ENCODE results near the gene USF2. TPM values are rescaled to one million over a fixed set of nuclear protein-coding genes. Genes with fewer than 3 reads are reported as not detected.

The USF2 gene
- total RNA-seq, 2 experiments from 2014 or later = 138 to 154 TPM

- Mint-ChIP-seq H3K4me3 (no peak overlapping the region), H3K9me3 (ENCODE audit: low read depth) (no peaks in the 10 kb centered on the region), H3K36me3 (no peaks in the 10 kb centered on the region), H3K27me3 (peaks cover 6% of the 10 kb centered on the region), H3K27ac (no peak overlapping the region), H3K4me1 (no peaks in the 10 kb centered on the region)
- DNase-seq = no peak
- ATAC-seq = no peak
- CTCF ChIA-PET = no interaction called here
These were observed 20.1 kb downstream of the USF2 start for GRCh38 chr19:35288906-35289305.

DNA sequence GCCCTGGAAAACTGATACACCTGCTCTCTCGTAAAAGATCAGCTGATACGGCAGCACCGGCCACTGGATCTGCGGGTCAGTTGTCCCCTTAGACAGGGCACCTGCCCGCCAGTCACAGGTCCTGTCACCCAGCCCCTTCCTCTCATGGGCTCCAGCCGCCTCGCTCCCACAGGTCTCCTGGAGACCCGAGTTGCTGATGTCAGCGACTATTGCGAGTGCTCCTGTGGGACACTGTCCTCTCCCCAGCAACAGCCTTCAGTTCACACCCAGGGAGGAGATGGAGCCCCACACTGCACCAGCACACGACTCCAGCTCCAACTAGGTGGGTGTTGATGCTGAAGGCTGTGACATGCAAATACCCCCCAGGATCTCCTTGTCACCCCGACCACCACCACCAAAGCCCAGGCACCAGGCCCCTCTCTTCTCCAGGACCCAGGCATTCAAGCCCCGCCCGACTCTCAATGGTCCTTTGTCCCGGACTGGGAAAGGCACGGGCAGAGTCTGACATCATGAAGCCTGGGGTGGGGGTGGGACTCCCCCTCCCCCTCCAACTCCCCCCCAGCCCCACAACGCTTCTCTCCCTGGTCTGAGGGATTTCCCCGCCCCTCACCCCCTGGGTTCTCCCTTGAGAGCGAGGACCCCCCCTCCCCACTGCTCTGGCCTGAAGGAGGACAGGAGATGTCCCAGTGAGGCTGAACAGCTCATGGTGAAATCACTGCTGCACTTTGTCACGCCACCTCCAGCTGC is 21.8 kb downstream of the USF2 start:
- H3K27ac Mint-ChIP-seq = no peak overlapping the region
- DNase-seq (no peak), ATAC-seq (no peak)
- no peaks in the 10 kb centered on the region for H3K9me3 Mint-ChIP-seq (ENCODE audit: low read depth)
- H3K27me3 Mint-ChIP-seq = no peaks in the 10 kb centered on the region
- H3K36me3 Mint-ChIP-seq = no peaks in the 10 kb centered on the region
- CTCF ChIA-PET = no interaction called here
- no peak overlapping the region for H3K4me3 Mint-ChIP-seq
- peaks cover under 1% of the 10 kb centered on the region for H3K4me1 Mint-ChIP-seq

- Mint-ChIP-seq H3K27ac (no peak overlapping the region), H3K9me3 (ENCODE audit: low read depth) (no peaks in the 10 kb centered on the region), H3K36me3 (no peaks in the 10 kb centered on the region), H3K4me1 (peaks cover 8% of the 10 kb centered on the region), H3K4me3 (no peak overlapping the region), H3K27me3 (no peaks in the 10 kb centered on the region)
- DNase-seq (no peak), ATAC-seq (no peak)
- CTCF ChIA-PET = no interaction called here
These were observed 22.5 kb downstream of the USF2 start for GRCh38 chr19:35291259-35291658.

DNA sequence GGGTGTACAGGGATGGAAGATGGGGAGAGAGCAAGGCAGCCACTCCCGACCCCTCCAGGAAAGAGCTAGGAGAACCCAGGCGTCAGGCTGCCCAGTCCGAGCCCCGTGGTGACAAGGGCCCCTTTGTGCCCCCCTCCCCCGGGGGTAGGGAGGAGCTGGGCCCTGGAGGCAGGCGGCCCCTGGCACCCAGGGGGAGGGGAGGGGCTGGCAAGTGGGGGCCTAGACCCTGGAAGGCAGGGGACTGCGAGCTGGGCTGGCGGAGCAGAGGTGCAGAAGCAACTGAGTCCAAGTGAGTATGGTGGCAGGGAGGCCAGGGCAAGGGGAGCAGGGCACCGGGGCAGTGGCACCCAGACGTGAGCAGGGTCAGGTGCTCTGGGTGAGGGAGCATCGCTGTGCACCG is 23.2 kb downstream of the USF2 start, which contains the start of gene MAG:
Gene MAG (plus strand): TSS at position 246 of the 400 bp plus-strand sequence. CDS start 3,248 bp downstream, outside the sequence.
- no peak within 1 kb of the TSS for H3K27ac Mint-ChIP-seq
- H3K27me3 Mint-ChIP-seq = no peaks in the 10 kb centered on the region
- H3K4me1 Mint-ChIP-seq = peaks cover 8% of the 10 kb centered on the region
- no peaks in the 10 kb centered on the region for H3K9me3 Mint-ChIP-seq (ENCODE audit: low read depth)
- no peaks in the 10 kb centered on the region for H3K36me3 Mint-ChIP-seq
- ATAC-seq (no peak), DNase-seq (no peak)
- CTCF ChIA-PET = no interaction called here
- H3K4me3 Mint-ChIP-seq = no peak within 1 kb of the TSS

DNA sequence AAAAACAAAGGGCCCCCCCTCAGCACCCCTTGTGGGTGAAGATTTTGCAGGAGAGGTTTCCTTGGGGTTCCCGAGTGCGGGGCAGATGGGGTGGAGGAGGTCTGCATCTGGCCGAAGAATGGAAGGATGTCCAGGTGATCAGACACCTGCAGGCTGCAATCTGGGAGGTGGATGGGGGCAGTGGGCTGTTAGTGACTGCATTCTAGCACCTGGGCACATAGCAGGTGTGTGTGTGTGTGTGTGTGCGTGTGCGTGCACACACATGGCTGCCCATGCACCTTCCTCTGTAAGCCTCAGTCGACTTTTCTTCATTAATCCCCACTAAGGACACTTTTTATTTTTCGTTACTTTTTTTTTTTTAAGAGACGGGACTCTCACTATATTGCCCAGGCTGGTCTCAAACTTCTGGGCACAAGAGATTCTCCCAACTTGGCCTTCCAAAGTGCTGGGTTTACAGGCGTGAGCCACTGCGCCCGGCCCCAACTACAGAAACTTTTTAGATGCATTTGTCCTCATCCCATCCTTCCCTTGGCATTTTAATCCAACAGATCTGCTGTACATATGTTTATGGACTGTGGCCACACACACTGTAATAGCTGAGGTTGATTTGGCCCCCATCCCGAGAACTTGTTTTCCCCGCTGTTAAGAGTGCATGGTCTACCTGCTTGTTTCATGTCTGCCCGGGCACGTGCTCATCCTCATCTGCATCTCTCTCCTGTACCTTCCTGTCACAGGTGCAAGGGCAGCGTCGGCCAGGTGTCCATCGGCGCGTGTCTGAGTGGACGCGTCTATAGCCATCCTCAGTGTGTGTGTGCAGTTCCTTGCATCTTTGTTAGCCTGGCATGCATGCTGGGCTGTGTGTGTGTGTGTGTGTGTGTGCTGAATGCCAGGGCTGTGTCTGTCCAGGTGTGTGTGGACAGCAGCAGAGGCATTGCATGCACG is 23.9 kb downstream of the USF2 start:
- Mint-ChIP-seq H3K27me3 (no peaks in the 10 kb centered on the region), H3K9me3 (ENCODE audit: low read depth) (no peaks in the 10 kb centered on the region), H3K4me1 (peaks cover 8% of the 10 kb centered on the region), H3K4me3 (no peak overlapping the region), H3K27ac (no peak overlapping the region), H3K36me3 (no peaks in the 10 kb centered on the region)
- CTCF ChIA-PET = no interaction called here
- no peak for ATAC-seq
- DNase-seq = no peak

DNA sequence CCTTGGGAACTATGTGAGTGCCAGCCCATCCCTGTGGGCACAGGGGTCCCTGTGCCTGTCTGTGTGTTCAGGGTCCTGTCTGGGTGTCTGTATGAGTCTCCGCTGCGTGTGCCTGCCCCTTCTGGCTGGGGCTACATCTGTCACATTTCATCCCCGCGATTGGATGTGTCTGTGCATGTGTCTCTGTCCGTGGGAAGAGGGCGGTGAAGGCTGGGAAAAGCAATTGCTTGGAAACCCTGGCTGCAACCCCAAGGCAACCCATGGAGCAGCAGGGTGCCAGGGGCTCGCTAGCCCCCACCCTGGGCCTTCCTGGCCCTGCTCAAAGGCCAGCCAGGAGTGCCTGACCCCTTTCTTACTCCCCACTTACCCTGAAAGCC is 24.6 kb downstream of the USF2 start:
- ATAC-seq = no peak
- Mint-ChIP-seq H3K27ac (no peak overlapping the region), H3K4me3 (no peak overlapping the region), H3K27me3 (no peaks in the 10 kb centered on the region), H3K9me3 (ENCODE audit: low read depth) (no peaks in the 10 kb centered on the region), H3K4me1 (peaks cover 8% of the 10 kb centered on the region), H3K36me3 (no peaks in the 10 kb centered on the region)
- CTCF ChIA-PET = no interaction called here
- DNase-seq = no peak

DNA sequence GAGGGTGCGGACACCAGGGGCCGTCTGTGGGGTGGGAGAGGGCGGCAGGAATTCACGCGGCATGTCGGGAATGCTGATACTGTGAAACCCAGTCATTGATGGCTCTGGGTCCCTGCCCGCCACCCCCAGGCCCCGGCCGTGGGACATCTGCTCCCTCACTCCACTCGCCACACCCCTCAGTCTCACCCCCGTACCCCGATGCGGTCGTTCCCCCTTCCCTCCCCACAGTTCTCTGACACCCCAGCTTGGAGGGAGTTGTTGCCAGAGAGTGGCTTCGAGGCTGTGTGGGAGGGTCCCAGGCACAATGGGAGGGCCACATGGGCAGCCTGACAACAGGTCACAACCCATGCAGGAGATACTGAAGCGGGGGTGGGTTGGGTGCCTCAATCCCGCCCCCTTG is 25.0 kb downstream of the USF2 start:
- no peaks in the 10 kb centered on the region for H3K36me3 Mint-ChIP-seq
- ATAC-seq (no peak), DNase-seq (no peak)
- H3K27ac Mint-ChIP-seq = no peak overlapping the region
- peaks cover 8% of the 10 kb centered on the region for H3K4me1 Mint-ChIP-seq
- H3K4me3 Mint-ChIP-seq = no peak overlapping the region
- H3K27me3 Mint-ChIP-seq = no peaks in the 10 kb centered on the region
- CTCF ChIA-PET = interaction anchor here (1.5 kb wide), 1 partner anchor 59 kb away, joined by 3 read pairs; no protein-coding TSS in a partner anchor
- H3K9me3 Mint-ChIP-seq (ENCODE audit: low read depth) = no peaks in the 10 kb centered on the region

GRCh38 chr19:35294328-35294727 is 25.6 kb downstream of the USF2 start:
- ATAC-seq = no peak
- Mint-ChIP-seq H3K4me1 (peaks cover 8% of the 10 kb centered on the region), H3K36me3 (no peaks in the 10 kb centered on the region), H3K27me3 (no peaks in the 10 kb centered on the region), H3K4me3 (no peak overlapping the region), H3K27ac (no peak overlapping the region), H3K9me3 (ENCODE audit: low read depth) (no peaks in the 10 kb centered on the region)
- DNase-seq = no peak
- CTCF ChIA-PET = interaction anchor here (1.5 kb wide), 1 partner anchor 58 kb away, joined by 3 read pairs; no protein-coding TSS in a partner anchor

DNA sequence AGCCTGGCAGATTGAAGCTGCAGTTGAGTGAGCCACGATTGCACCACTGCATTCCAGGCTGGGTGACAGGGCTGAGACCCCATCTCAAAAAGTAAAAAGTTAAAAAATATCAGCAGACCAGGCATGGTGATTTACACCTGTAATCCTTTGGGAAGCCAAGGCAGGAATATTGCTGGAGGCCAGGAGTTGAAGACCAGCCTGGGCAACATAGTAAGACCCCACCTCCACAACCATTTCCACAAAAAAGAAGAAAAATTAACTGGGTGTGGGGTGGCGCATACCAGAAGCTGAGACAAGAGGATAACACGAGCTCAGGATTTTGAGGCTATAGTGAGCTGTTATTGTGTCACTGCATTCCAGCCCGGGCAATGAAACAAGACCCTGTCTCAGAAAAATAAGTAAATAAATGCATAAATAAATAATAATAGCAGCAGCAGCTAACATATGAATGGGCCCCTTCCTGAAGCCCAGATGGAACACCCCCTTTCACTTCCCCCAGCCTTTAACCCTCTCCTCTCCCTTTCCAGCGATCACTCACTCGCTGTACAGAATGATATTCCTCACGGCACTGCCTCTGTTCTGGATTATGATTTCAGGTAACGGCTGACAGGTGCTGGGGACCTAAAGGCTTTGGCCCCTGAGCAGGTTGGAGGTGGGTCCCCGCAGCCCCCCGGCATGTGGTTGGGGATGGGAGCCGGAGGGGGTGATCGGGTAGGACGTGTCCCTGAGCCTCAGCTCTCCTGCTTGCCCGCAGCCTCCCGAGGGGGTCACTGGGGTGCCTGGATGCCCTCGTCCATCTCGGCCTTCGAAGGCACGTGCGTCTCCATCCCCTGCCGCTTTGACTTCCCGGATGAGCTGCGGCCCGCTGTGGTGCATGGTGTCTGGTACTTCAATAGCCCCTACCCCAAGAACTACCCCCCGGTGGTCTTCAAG is 26.4 kb downstream of the USF2 start:
- peak; percentile 4 for ATAC-seq
- CTCF ChIA-PET = interaction anchor here (1.0 to 1.5 kb wide), 2 partner anchors 27 to 58 kb away, joined by 3 read pairs; no protein-coding TSS in a partner anchor
- H3K36me3 Mint-ChIP-seq = no peaks in the 10 kb centered on the region

DNA sequence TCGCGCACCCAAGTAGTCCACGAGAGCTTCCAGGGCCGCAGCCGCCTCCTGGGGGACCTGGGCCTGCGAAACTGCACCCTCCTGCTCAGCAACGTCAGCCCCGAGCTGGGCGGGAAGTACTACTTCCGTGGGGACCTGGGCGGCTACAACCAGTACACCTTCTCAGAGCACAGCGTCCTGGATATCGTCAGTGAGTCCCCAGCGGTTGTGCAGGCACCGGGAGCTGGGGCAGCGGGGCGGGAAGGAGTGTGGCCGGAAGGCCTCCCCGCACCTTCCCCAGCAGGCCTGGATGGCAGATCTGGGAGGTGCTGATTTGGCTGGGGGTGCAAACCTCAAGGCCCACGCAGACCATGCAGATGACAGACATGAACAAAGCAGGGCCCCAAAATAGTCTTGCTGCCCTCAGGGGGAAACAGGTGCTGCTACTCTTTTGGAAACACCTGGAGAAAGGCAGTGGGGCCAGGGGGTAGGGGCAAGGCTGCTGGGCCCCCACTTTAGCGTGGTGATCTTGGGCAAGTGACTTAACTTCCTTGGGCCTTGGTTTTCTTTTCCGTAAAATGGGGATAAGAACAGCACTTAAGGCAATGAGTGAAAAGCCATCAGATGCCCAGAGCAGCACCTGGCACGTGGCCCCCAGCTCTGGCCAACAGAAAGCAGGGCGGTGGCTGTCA is 27.2 kb downstream of the USF2 start:
- no peaks in the 10 kb centered on the region for H3K9me3 Mint-ChIP-seq (ENCODE audit: low read depth)
- H3K27me3 Mint-ChIP-seq = no peaks in the 10 kb centered on the region
- no peak overlapping the region for H3K4me3 Mint-ChIP-seq
- DNase-seq (peak; percentile 73), ATAC-seq (peak; percentile 81)
- no peak overlapping the region for H3K27ac Mint-ChIP-seq
- no peaks in the 10 kb centered on the region for H3K36me3 Mint-ChIP-seq
- peaks cover 8% of the 10 kb centered on the region for H3K4me1 Mint-ChIP-seq
- CTCF ChIA-PET = interaction anchor here (1.0 kb wide), 1 partner anchor 28 kb away, joined by 3 read pairs; no protein-coding TSS in a partner anchor

More for the DNA sequence above, 26.4 kb downstream of the USF2 start:
- H3K4me3 Mint-ChIP-seq = no peak overlapping the region
- H3K9me3 Mint-ChIP-seq (ENCODE audit: low read depth) = no peaks in the 10 kb centered on the region
- H3K4me1 Mint-ChIP-seq = peaks cover 8% of the 10 kb centered on the region
- no peak overlapping the region for H3K27ac Mint-ChIP-seq
- no peak for DNase-seq
- no peaks in the 10 kb centered on the region for H3K27me3 Mint-ChIP-seq

DNA sequence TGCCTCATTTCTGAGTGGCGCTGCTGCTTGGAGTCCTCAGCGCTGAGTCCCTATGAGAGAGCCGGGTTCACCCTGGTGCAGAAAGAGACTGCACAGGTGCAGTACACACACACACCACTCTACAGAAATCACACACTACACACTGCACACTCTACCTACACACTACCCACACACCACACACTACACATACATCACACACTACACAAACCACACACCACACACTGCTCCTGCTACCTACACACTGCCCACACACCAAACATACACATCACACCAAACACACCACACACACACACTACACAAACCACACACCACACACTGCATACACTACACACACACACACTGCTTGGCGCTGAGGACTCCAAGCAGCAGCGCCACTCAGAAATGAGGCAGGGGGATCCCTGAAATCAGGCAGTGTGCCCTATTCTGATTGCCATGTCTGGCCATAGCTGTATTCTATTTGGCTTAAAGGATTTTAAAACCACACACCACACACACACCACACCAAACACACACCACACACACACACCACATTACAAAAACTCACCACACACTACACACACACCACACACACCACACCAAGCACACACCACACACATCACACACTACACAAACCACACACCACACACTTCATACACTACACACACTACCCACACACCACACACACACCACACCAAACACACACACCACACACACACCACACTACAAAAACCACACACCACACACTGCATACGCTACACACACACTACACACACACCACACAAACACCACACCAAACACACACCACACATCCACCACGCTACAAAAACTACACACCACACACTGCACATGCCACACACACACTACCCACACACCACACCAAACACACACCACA is 28.1 kb downstream of the USF2 start:
- CTCF ChIA-PET = no interaction called here
- DNase-seq = no peak
- peak; percentile 17 for ATAC-seq
- Mint-ChIP-seq H3K27ac (no peak overlapping the region), H3K4me3 (no peak overlapping the region), H3K27me3 (no peaks in the 10 kb centered on the region), H3K4me1 (peaks cover 8% of the 10 kb centered on the region), H3K9me3 (ENCODE audit: low read depth) (no peaks in the 10 kb centered on the region), H3K36me3 (no peaks in the 10 kb centered on the region)

GRCh38 chr19:35297515-35297848 is 28.7 kb downstream of the USF2 start:
- H3K4me3 Mint-ChIP-seq = no peak overlapping the region
- H3K4me1 Mint-ChIP-seq = peaks cover 8% of the 10 kb centered on the region

More at GRCh38 chr19:35297515-35297848, 28.7 kb downstream of the USF2 start:
- H3K27ac Mint-ChIP-seq = no peak overlapping the region
- no peak for DNase-seq
- ATAC-seq = no peak
- H3K9me3 Mint-ChIP-seq (ENCODE audit: low read depth) = no peaks in the 10 kb centered on the region
- CTCF ChIA-PET = no interaction called here
- peaks cover 2% of the 10 kb centered on the region for H3K27me3 Mint-ChIP-seq
- H3K36me3 Mint-ChIP-seq = no peaks in the 10 kb centered on the region

Data from activated CD8-positive, alpha-beta memory T cell treated with anti-CD3 and anti-CD28 coated beads, Interleukin-2, amount 10 ng/mL, durations not matched to agents 7 days and 5 days (primary cell).